DND-41 (cell line): ENCODE results near the gene NUDT3.

Source experiments
- EZH2 ChIP-seq: IDR thresholded peaks from 3 replicates; pipeline ENCODE4 v1.6.1; 2012; ENCODE audit warnings: borderline replicate concordance, low read depth, mild to moderate bottlenecking, moderate library complexity, low read length, inconsistent platforms; ENCODE audit not compliant: severe bottlenecking
- TF ChIP-seq, protein P1 (sequence below): IDR thresholded peaks from 2 replicates; pipeline ENCODE4 v1.5.1; 2012; ENCODE audit warnings: borderline replicate concordance, low read length, moderate library complexity, mild to moderate bottlenecking; ENCODE audit not compliant: poor library complexity, severe bottlenecking; ENCODE audit errors: extremely low read depth

DNA sequence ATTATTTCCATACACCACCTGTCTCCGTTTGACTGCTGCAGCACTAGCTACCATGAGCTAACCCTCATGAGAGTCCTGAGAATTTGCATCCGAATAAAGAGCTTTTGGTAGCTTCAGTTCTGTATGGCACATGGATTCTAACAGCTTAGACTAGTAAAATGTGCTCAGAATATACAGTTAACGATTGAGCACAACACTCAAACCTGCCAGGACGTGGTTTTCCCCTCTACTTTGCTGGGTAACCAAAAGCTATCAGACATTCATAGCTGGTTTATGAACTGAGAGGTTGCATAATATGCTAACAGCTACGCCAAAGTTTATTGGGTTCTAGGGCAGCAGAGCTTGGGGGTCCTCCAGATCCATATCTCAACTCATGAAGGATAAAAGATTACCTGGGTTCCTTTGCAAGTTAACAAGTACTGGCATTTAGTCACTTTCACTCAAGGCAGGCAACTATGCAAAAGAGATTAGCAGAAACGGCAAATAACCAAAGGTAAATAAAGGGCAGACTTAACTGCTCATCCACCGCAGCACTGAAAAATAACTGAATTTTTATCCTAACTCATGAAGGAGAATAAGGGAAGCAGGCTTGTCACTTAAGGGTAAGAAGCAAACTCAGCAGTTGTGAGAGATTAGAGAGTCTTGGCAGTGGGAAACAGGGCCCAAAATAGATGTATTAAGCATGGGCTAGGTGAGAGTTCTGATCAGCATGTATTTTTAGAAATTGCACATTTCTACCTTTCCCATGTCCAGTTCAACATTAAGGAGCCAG lies 29.4 kb downstream of the NUDT3 start:
- TF ChIP-seq, protein P1, sequence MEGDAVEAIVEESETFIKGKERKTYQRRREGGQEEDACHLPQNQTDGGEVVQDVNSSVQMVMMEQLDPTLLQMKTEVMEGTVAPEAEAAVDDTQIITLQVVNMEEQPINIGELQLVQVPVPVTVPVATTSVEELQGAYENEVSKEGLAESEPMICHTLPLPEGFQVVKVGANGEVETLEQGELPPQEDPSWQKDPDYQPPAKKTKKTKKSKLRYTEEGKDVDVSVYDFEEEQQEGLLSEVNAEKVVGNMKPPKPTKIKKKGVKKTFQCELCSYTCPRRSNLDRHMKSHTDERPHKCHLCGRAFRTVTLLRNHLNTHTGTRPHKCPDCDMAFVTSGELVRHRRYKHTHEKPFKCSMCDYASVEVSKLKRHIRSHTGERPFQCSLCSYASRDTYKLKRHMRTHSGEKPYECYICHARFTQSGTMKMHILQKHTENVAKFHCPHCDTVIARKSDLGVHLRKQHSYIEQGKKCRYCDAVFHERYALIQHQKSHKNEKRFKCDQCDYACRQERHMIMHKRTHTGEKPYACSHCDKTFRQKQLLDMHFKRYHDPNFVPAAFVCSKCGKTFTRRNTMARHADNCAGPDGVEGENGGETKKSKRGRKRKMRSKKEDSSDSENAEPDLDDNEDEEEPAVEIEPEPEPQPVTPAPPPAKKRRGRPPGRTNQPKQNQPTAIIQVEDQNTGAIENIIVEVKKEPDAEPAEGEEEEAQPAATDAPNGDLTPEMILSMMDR = no peak
- no peak for TF ChIP-seq EZH2
